ENCODE results near the gene DLX4. TPM values are rescaled to one million over a fixed set of nuclear protein-coding genes. Genes with fewer than 3 reads are reported as not detected.
A peak's percentile ranks its signal among the peaks of the same experiment; 100 is the strongest.

Gene DLX4
- total RNA-seq, 6 experiments from 2014 or later: not detected

DNA sequence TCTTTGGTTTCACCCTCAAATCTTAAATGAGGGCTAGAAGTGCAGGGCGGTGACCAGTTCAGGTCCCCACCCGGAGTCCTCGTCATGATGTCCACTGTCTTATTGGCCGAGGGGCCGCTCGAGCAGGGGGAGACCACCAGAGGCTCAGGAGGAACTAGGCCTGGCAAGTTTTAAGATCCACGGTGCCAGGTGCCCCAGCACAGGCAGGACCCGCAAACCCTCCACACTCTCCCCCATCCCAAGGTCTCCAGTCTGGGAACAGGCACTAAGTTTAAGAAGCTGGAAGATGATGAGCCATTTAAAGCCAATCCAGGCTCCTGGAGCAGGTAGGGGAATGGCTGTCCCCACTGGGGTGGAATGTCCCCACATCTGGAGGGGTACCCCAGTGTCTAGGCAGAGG is 21.9 kb downstream of the DLX4 start:
- no peak for TF ChIP-seq POLR2A (IDR thresholded peaks at IDR 0.05)
- TF ChIP-seq, protein P1, sequence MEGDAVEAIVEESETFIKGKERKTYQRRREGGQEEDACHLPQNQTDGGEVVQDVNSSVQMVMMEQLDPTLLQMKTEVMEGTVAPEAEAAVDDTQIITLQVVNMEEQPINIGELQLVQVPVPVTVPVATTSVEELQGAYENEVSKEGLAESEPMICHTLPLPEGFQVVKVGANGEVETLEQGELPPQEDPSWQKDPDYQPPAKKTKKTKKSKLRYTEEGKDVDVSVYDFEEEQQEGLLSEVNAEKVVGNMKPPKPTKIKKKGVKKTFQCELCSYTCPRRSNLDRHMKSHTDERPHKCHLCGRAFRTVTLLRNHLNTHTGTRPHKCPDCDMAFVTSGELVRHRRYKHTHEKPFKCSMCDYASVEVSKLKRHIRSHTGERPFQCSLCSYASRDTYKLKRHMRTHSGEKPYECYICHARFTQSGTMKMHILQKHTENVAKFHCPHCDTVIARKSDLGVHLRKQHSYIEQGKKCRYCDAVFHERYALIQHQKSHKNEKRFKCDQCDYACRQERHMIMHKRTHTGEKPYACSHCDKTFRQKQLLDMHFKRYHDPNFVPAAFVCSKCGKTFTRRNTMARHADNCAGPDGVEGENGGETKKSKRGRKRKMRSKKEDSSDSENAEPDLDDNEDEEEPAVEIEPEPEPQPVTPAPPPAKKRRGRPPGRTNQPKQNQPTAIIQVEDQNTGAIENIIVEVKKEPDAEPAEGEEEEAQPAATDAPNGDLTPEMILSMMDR (IDR thresholded peaks at IDR 0.05): no peak
- ATAC-seq: no peak
- Histone ChIP-seq H3K27me3 (peaks cover 0 to 34% of the 10 kb centered on the region in 2 donors), H3K4me3 (no peak overlapping the region), H3K27ac (no peak overlapping the region), H3K36me3 (no peaks in the 10 kb centered on the region), H3K9me3 (no peaks in the 10 kb centered on the region), H3K4me1 (peaks cover 0 to 12% (median 0%) of the 10 kb centered on the region in 4 donors)
- intact Hi-C loops (cut with DNase I): no loop called here
- WGBS (ENCODE audit: insufficient coverage, low coverage, low lambda C conversion rate, missing lambda C conversion rate): 56% methylated on average over 7 of the region's 8 CpGs
- DNase-seq: peak in 1 of 3 donors; percentile 21

GRCh38 chr17:49991409-49991808 is 22.4 kb downstream of the DLX4 start:
- ATAC-seq: no peak

GRCh38 chr17:49992191-49992932 is 23.4 kb downstream of the DLX4 start:
- intact Hi-C loops (cut with DNase I): no loop called here
- Histone ChIP-seq H3K4me1 (peaks cover 0 to 21% (median 2%) of the 10 kb centered on the region in 4 donors), H3K36me3 (no peaks in the 10 kb centered on the region), H3K27ac (no peak overlapping the region), H3K9me3 (no peaks in the 10 kb centered on the region), H3K4me3 (no peak overlapping the region), H3K27me3 (peaks cover 0 to 35% of the 10 kb centered on the region in 2 donors)
- DNase-seq (peak in 1 of 3 donors; percentile 27), ATAC-seq (no peak)
- TF ChIP-seq POLR2A (IDR thresholded peaks at IDR 0.05): no peak
- TF ChIP-seq, protein P1 (IDR thresholded peaks at IDR 0.05): no peak
- 64% methylated on average over 9 of the region's 13 CpGs for WGBS (ENCODE audit: insufficient coverage, low coverage, low lambda C conversion rate, missing lambda C conversion rate)

More at GRCh38 chr17:49991409-49991808, 22.4 kb downstream of the DLX4 start:
- H3K9me3 ChIP-seq: no peaks in the 10 kb centered on the region
- TF ChIP-seq, protein P1 (IDR thresholded peaks at IDR 0.05): no peak
- no peak for TF ChIP-seq POLR2A (IDR thresholded peaks at IDR 0.05)
- H3K27me3 ChIP-seq: peaks cover 0 to 35% of the 10 kb centered on the region in 2 donors
- H3K4me1 ChIP-seq: peaks cover 0 to 12% (median 0%) of the 10 kb centered on the region in 4 donors
- H3K27ac ChIP-seq: no peak overlapping the region
- intact Hi-C loops (cut with DNase I): no loop called here
- peak in 1 of 3 donors; percentile 32 for DNase-seq
- no peak overlapping the region for H3K4me3 ChIP-seq
- no peaks in the 10 kb centered on the region for H3K36me3 ChIP-seq
- WGBS (ENCODE audit: insufficient coverage, low coverage, low lambda C conversion rate, missing lambda C conversion rate): 75% methylated on average over 8 of the region's 14 CpGs

DNA sequence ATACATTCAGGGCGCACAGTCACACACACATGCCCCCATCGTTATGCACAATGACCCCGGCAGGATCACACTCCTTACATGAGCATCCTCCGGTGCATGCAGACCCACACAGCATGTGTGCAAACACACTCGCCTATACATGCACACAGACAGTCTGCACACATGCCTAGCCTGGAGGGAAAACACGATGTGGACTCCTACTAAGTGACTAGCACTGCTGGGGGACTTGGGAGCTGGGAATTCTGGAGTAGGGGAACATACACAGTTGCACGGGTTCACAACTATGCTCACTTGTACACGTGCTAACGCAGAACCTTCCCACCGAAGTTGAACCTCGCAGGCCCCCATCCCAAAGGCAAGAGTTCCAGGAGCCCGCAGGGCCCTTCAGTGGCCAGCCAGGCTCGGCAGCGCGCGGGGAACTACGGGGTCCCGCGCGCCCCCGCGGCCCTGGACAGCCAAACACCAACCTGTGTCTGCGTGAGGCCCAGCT is 24.0 kb downstream of the DLX4 start:
- WGBS (ENCODE audit: insufficient coverage, low coverage, low lambda C conversion rate, missing lambda C conversion rate): 0% methylated on average over 1 of the region's 23 CpGs
- H3K27ac ChIP-seq: no peak overlapping the region
- peak in 1 of 3 donors; percentile 18 for DNase-seq
- H3K4me3 ChIP-seq: peak overlapping the region; percentile 9 to 44 (median 26)
- ATAC-seq: no peak
- peaks cover 0 to 21% (median 2%) of the 10 kb centered on the region in 4 donors for H3K4me1 ChIP-seq
- TF ChIP-seq POLR2A (IDR thresholded peaks at IDR 0.05): no peak
- TF ChIP-seq, protein P1 (IDR thresholded peaks at IDR 0.05): no peak
- H3K36me3 ChIP-seq: no peaks in the 10 kb centered on the region
- peaks cover 0 to 30% of the 10 kb centered on the region in 2 donors for H3K27me3 ChIP-seq
- intact Hi-C loops (cut with DNase I): no loop called here
- no peaks in the 10 kb centered on the region for H3K9me3 ChIP-seq
